H9 (cell line): Measurements from ENCODE around the gene ZP1. TPM values are rescaled to one million over a fixed set of nuclear protein-coding genes. Genes with fewer than 3 reads are reported as not detected.

Source experiments
- DNase-seq: peaks from one replicate; pipeline ENCODE4 v3.0.0-alpha.2; 2017
- H2AFZ ChIP-seq: one replicate; pipeline ENCODE4 v1.6.1; 2013; ENCODE audit warnings: mild to moderate bottlenecking, low read length, control low read depth, moderate library complexity
- H2AK5ac ChIP-seq: 2 replicates; pipeline ENCODE4 v1.6.1; 2013; ENCODE audit warnings: low read length, control low read depth, mixed read lengths; ENCODE audit not compliant: insufficient read length
- H2BK120ac ChIP-seq: one replicate; pipeline ENCODE4 v1.6.1; 2013; ENCODE audit warnings: low read depth, mild to moderate bottlenecking, low read length, control low read depth, inconsistent platforms; ENCODE audit not compliant: poor library complexity, severe bottlenecking
- H2BK12ac ChIP-seq: 2 replicates; pipeline ENCODE4 v1.6.1; 2013; ENCODE audit warnings: low read length, control low read depth, mixed read lengths, low read depth; ENCODE audit not compliant: insufficient read length
- H2BK15ac ChIP-seq: 2 replicates; pipeline ENCODE4 v1.6.1; 2013; ENCODE audit warnings: low read depth, low read length, control low read depth
- H2BK20ac ChIP-seq: one replicate; pipeline ENCODE4 v1.6.1; 2013; ENCODE audit warnings: low read depth, mild to moderate bottlenecking, low read length, control low read depth, inconsistent platforms; ENCODE audit not compliant: poor library complexity, severe bottlenecking
- H2BK5ac ChIP-seq: 2 replicates; pipeline ENCODE4 v1.6.1; 2013; ENCODE audit warnings: low read length, control low read depth, mixed read lengths; ENCODE audit not compliant: insufficient read length
- H3K14ac ChIP-seq: 2 replicates; pipeline ENCODE4 v1.6.1; 2013; ENCODE audit warnings: low read length, control low read depth; ENCODE audit not compliant: insufficient read depth
- H3K18ac ChIP-seq: 2 replicates; pipeline ENCODE4 v1.6.1; 2013; ENCODE audit warnings: low read depth, mild to moderate bottlenecking, mixed read lengths, low read length, control low read depth; ENCODE audit not compliant: insufficient read length
- H3K23ac ChIP-seq: 2 replicates; pipeline ENCODE4 v1.6.1; 2013; ENCODE audit warnings: low read length, control low read depth, mixed read lengths, low read depth; ENCODE audit not compliant: insufficient read length
- H3K23me2 ChIP-seq: 2 replicates; pipeline ENCODE4 v1.6.1; 2013; ENCODE audit warnings: low read depth, mild to moderate bottlenecking, mixed read lengths, low read length, control low read depth; ENCODE audit not compliant: insufficient read length, poor library complexity, severe bottlenecking
- H3K27ac ChIP-seq: 2 replicates; pipeline ENCODE4 v1.5.1; 2013; ENCODE audit warnings: low read length, control low read depth, mixed read lengths, low read depth; ENCODE audit not compliant: insufficient read length
- H3K27me3 ChIP-seq: 2 replicates; pipeline ENCODE4 v1.6.1; 2013; ENCODE audit warnings: low read length, control low read depth, inconsistent platforms; ENCODE audit not compliant: insufficient read depth
- H3K4ac ChIP-seq: 2 replicates; pipeline ENCODE4 v1.6.1; 2013; ENCODE audit warnings: low read depth, mild to moderate bottlenecking, control low read depth, inconsistent platforms, low read length, moderate library complexity
- H3K4me1 ChIP-seq: 2 replicates; pipeline ENCODE4 v1.6.1; 2013; ENCODE audit warnings: low read length, control low read depth, inconsistent platforms; ENCODE audit not compliant: insufficient read depth
- H3K4me2 ChIP-seq: 2 replicates; pipeline ENCODE4 v1.6.1; 2013; ENCODE audit warnings: low read length, control low read depth, mixed read lengths; ENCODE audit not compliant: insufficient read length, insufficient read depth
- H3K56ac ChIP-seq: 2 replicates; pipeline ENCODE4 v1.6.1; 2013; ENCODE audit warnings: low read depth, mild to moderate bottlenecking, mixed read lengths, low read length, control low read depth; ENCODE audit not compliant: insufficient read length
- H3K79me1 ChIP-seq: 2 replicates; pipeline ENCODE4 v1.6.1; 2013; ENCODE audit warnings: low read depth, mild to moderate bottlenecking, moderate library complexity, low read length, control low read depth, inconsistent platforms; ENCODE audit not compliant: insufficient read depth, poor library complexity, severe bottlenecking
- H3K79me2 ChIP-seq: 2 replicates; pipeline ENCODE4 v1.6.1; 2013; ENCODE audit warnings: low read length, control low read depth, inconsistent platforms; ENCODE audit not compliant: insufficient read depth
- H3K9ac ChIP-seq: 2 replicates; pipeline ENCODE4 v1.6.1; 2013; ENCODE audit warnings: low read length, control low read depth, mixed read lengths; ENCODE audit not compliant: insufficient read length; ENCODE audit errors: extremely low read depth
- H3K9me3 ChIP-seq: one replicate; pipeline ENCODE4 v1.6.1; 2013; ENCODE audit warnings: low read depth, low read length, inconsistent platforms; ENCODE audit not compliant: control insufficient read depth
- H3T11ph ChIP-seq: one replicate; pipeline ENCODE4 v1.6.1; 2013; ENCODE audit warnings: mild to moderate bottlenecking, low read length, control low read depth, inconsistent platforms
- H4K20me1 ChIP-seq: one replicate; pipeline ENCODE4 v1.6.1; 2013; ENCODE audit not compliant: control insufficient read depth, insufficient read length, insufficient read depth
- H4K5ac ChIP-seq: 2 replicates; pipeline ENCODE4 v1.6.1; 2013; ENCODE audit warnings: low read depth, mild to moderate bottlenecking, mixed read lengths, low read length, control low read depth; ENCODE audit not compliant: insufficient read length
- H4K8ac ChIP-seq: replicated peaks from 2 replicates; pipeline ENCODE4 v1.6.1; 2013; ENCODE audit warnings: low read length, control low read depth, mixed read lengths, low read depth; ENCODE audit not compliant: insufficient read length
- H4K91ac ChIP-seq: 2 replicates; pipeline ENCODE4 v1.6.1; 2013; ENCODE audit warnings: low read depth, mild to moderate bottlenecking, moderate library complexity, mixed read lengths, low read length, control low read depth; ENCODE audit not compliant: insufficient read length
- H3K27ac Mint-ChIP-seq, 3 experiments: 2 replicates in 2 of 3; 3 replicates in 1 of 3; pipeline ENCODE4 v1.8.0; 2020 to 2021; ENCODE audit warnings: mixed read lengths in 3 of 3, mild to moderate bottlenecking in 1 of 3, moderate library complexity in 1 of 3
- H3K27me3 Mint-ChIP-seq: 2 replicates; pipeline ENCODE4 v1.8.0; 2021; ENCODE audit warnings: low read depth, mild to moderate bottlenecking, moderate library complexity, mixed read lengths
- H3K36me3 Mint-ChIP-seq, 3 experiments: 2 replicates in 2 of 3; 3 replicates in 1 of 3; pipeline ENCODE4 v1.8.0; 2020 to 2021; ENCODE audit warnings: low read depth in 3 of 3, mixed read lengths in 3 of 3; ENCODE audit not compliant: insufficient read depth in 1 of 3
- H3K4me1 Mint-ChIP-seq, 2 experiments: 2 replicates each; pipeline ENCODE4 v1.8.0; 2020; ENCODE audit warnings: mixed read lengths in 2 of 2
- H3K4me3 Mint-ChIP-seq, 2 experiments: 2 replicates in 1 of 2; 3 replicates in 1 of 2; pipeline ENCODE4 v1.8.0; 2020 to 2021; ENCODE audit warnings: mild to moderate bottlenecking in 2 of 2, mixed read lengths in 2 of 2, moderate library complexity in 1 of 2
- H3K9me3 Mint-ChIP-seq, 2 experiments: 2 replicates in 1 of 2; 3 replicates in 1 of 2; pipeline ENCODE4 v1.8.0; 2020; ENCODE audit warnings: mild to moderate bottlenecking in 2 of 2, mixed read lengths in 2 of 2, moderate library complexity in 1 of 2
- CTCF ChIP-seq: fragments of 200-600 bp; sonication (generic); conservative IDR thresholded peaks from 3 replicates; pipeline ENCODE4 v1.8.0; 2021; ENCODE audit warnings: antibody characterized with exemption, mild to moderate bottlenecking
- WGBS: extraction: QIAGEN DNeasy Blood & Tissue Kit; methylation state at CpG from one replicate; pipeline ENCODE4 v1.1.7; 2013; ENCODE audit warnings: missing lambda C conversion rate, low lambda C conversion rate, mixed read lengths; ENCODE audit not compliant: insufficient read length; ENCODE audit errors: extremely low coverage; 5-methylcytosine and 5-hydroxymethylcytosine counted together
- total RNA-seq: library from RNA; stranded (reverse); gene quantifications from 2 replicates; pipeline ENCODE4 v1.2.1, GENCODE V29; 2021

Gene ZP1
- total RNA-seq, 1 experiment from 2014 or later = not detected

DNA sequence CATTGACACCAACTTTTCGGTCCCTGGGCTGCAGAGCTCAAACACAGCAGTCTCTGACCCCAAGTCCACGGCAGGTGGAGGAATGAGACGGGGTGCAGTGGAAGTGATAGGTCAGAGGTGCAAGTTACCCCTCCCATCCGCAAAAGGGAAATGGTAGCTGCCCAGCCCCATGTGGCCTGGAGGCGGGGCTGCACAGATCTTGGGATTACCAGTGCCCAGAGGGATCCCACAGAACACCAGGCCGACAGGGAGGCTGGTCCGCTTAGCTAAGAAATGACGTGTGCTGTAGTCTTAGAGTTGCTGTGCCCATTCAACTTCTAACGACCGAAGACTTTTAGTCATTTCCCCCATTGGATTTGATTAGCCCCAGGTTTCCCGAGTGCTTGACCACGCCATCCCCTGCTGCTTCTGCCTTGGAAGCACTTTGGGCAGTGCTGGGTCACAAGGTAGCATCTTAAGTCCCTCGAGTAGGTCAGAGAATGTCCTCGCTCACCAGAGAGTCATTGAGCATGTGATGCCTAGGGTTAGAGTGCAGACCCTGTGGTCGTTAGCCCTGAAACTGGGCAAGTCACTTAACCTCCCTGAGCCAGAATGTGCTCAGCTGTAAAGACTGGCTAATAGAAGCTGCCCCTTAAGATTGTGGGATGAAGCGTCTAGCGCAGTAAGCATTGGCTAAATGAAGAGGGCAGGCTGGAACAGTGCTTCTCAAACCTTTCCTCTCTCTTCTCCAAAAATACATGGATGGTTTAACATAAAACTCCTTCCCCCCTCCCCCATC lies 15.8 kb upstream of the ZP1 start:
- no peak for DNase-seq
- Histone ChIP-seq H2AK5ac (no peak overlapping the region), H2AFZ (no peak overlapping the region), H2BK20ac (no peak overlapping the region), H3K27ac (no peak overlapping the region), H2BK12ac (no peak overlapping the region), H3K9ac (no peak overlapping the region), H3K79me1 (no peaks in the 10 kb centered on the region), H2BK5ac (no peak overlapping the region), H3K4me2 (no peak overlapping the region), H3K79me2 (no peaks in the 10 kb centered on the region), H2BK15ac (no peak overlapping the region), H3K9me3 (no peaks in the 10 kb centered on the region), H3K14ac (no peak overlapping the region), H3K23me2 (no peaks in the 10 kb centered on the region), H4K20me1 (no peaks in the 10 kb centered on the region), H3K27me3 (no peaks in the 10 kb centered on the region), H3K4ac (no peak overlapping the region), H4K5ac (no peak overlapping the region), H2BK120ac (no peak overlapping the region), H3K4me1 (no peaks in the 10 kb centered on the region), H4K8ac (no peak overlapping the region), H3T11ph (no peak overlapping the region), H4K91ac (no peak overlapping the region), H3K23ac (no peak overlapping the region), H3K18ac (no peak overlapping the region), H3K56ac (no peak overlapping the region)
- Mint-ChIP-seq H3K4me3 (no peak overlapping the region), H3K27ac (peak overlapping the region in 1 of 3 experiments; percentile 10; a peak in 1 of 7 replicates), H3K4me1 (no peaks in the 10 kb centered on the region), H3K9me3 (no peaks in the 10 kb centered on the region), H3K27me3 (peaks cover 2% of the 10 kb centered on the region; the same call in 1 of the 2 replicates), H3K36me3 (peaks cover 28 to 50% (median 40%) of the 10 kb centered on the region in 3 experiments)
- no CpG with 5 or more reads among the region's 17 CpGs for WGBS
- TF ChIP-seq CTCF = no peak
